Measurements from ENCODE around the gene SDR42E1.

- TF ChIP-seq MAFK (IDR thresholded peaks at IDR 0.05; ENCODE audit: low read depth, low read length) (no peak), POLR2A (IDR thresholded peaks at IDR 0.05; ENCODE audit: low read depth, low read length) (no peak), CHD1 (IDR thresholded peaks at IDR 0.05; ENCODE audit: low read depth, low read length) (no peak), CTCF (conservative IDR thresholded peaks at IDR 0.05; ENCODE audit: low read depth, low read length) (no peak), BHLHE40 (IDR thresholded peaks at IDR 0.05; ENCODE audit: low read depth, low read length) (no peak), RAD21 (IDR thresholded peaks at IDR 0.05; ENCODE audit: low read length) (no peak), RFX5 (IDR thresholded peaks at IDR 0.05; ENCODE audit: low read depth, low read length) (no peak), CEBPB (IDR thresholded peaks at IDR 0.05; ENCODE audit: low read depth, low read length) (no peak), USF2 (IDR thresholded peaks at IDR 0.05; ENCODE audit: low read depth, low read length) (no peak), SMC3 (IDR thresholded peaks at IDR 0.05; ENCODE audit: low read depth, low read length) (no peak), MAZ (IDR thresholded peaks at IDR 0.05; ENCODE audit: borderline replicate concordance, low read depth, low read length) (no peak), MXI1 (IDR thresholded peaks at IDR 0.05; ENCODE audit: borderline replicate concordance, low read depth, low read length) (no peak), FOS (IDR thresholded peaks at IDR 0.05; ENCODE audit: low read depth, low read length) (no peak), ELK1 (IDR thresholded peaks at IDR 0.05; ENCODE audit: borderline replicate concordance, low read depth, low read length) (no peak)
These were observed at the start of gene SDR42E1 for GRCh38 chr16:82011199-82011641.
